WTC11 (cell line): ENCODE measurements around the gene ZNF622. TPM values are rescaled to one million over a fixed set of nuclear protein-coding genes. Genes with fewer than 3 reads are reported as not detected.

ENCODE experiments used
- ATAC-seq: fragments of 200-7000 bp; cut with Tn5 transposase; 2 replicates; pipeline ENCODE4 v1.10.0; 2021; ENCODE audit warnings: mild to moderate bottlenecking, moderate library complexity
- CTCF ChIA-PET: fragments of 300-600 bp; sonication (Branson Sonifier 250); formaldehyde crosslinking; loops from one replicate; lab custom pipeline; 2021; ENCODE audit warnings: antibody characterized with exemption; lab: Charles Lee
- POLR2A ChIA-PET: fragments of 350-600 bp; sonication (Branson Sonifier 250); formaldehyde crosslinking; loops from one replicate; lab custom pipeline; 2021; ENCODE audit warnings: antibody characterized with exemption; lab: Charles Lee
- DNase-seq: peaks from one replicate; pipeline ENCODE4 v3.0.0; 2021; ENCODE audit warnings: low spot score
- H3K27ac Mint-ChIP-seq: 2 replicates; pipeline ENCODE4 v1.8.0; 2021; ENCODE audit warnings: mixed read lengths
- H3K27me3 Mint-ChIP-seq: 2 replicates; pipeline ENCODE4 v1.8.0; 2021; ENCODE audit warnings: low read depth, mild to moderate bottlenecking, moderate library complexity, mixed read lengths
- H3K36me3 Mint-ChIP-seq: 2 replicates; pipeline ENCODE4 v1.8.0; 2021; ENCODE audit warnings: mixed read lengths
- H3K4me1 Mint-ChIP-seq: 2 replicates; pipeline ENCODE4 v1.8.0; 2022; ENCODE audit warnings: mixed read lengths
- H3K4me3 Mint-ChIP-seq: 2 replicates; pipeline ENCODE4 v1.8.0; 2021; ENCODE audit warnings: mild to moderate bottlenecking, moderate library complexity, mixed read lengths
- H3K9me3 Mint-ChIP-seq: 2 replicates; pipeline ENCODE4 v1.8.0; 2021; ENCODE audit warnings: mixed read lengths
- ATF1 ChIP-seq: sonication (generic); formaldehyde crosslinking; IDR thresholded peaks from 2 replicates; pipeline ENCODE4 v1.8.1; 2023; ENCODE audit warnings: mild to moderate bottlenecking, moderate library complexity, missing genetic modification reagents
- FOXJ3 ChIP-seq: sonication (generic); formaldehyde crosslinking; IDR thresholded peaks from 2 replicates; pipeline ENCODE4 v1.9.0; 2021; ENCODE audit warnings: missing genetic modification reagents, mild to moderate bottlenecking, borderline replicate concordance
- FOXK1 ChIP-seq: sonication (generic); formaldehyde crosslinking; IDR thresholded peaks from 2 replicates; pipeline ENCODE4 v1.8.0; 2022; ENCODE audit warnings: mild to moderate bottlenecking, moderate library complexity, missing genetic modification reagents
- IRF2 ChIP-seq: sonication (generic); formaldehyde crosslinking; IDR thresholded peaks from 2 replicates; pipeline ENCODE4 v1.8.0; 2022; ENCODE audit warnings: low read depth, missing genetic modification reagents, borderline replicate concordance
- KAT7 ChIP-seq: sonication (generic); formaldehyde crosslinking; IDR thresholded peaks from 2 replicates; pipeline ENCODE4 v1.8.1; 2023; ENCODE audit warnings: missing genetic modification reagents, mild to moderate bottlenecking, borderline replicate concordance
- MYBL2 ChIP-seq: sonication (generic); formaldehyde crosslinking; IDR thresholded peaks from 2 replicates; pipeline ENCODE4 v1.8.1; 2023; ENCODE audit warnings: mild to moderate bottlenecking, moderate library complexity, missing genetic modification reagents
- NFATC4 ChIP-seq: fragments of 250-450 bp; sonication (Bioruptor Pico); IDR thresholded peaks from 2 replicates; pipeline ENCODE4 v1.9.0; 2021; ENCODE audit warnings: mild to moderate bottlenecking
- NFE2L1 ChIP-seq: sonication (generic); formaldehyde crosslinking; IDR thresholded peaks from 2 replicates; pipeline ENCODE4 v1.8.1; 2023; ENCODE audit warnings: missing genetic modification reagents
- NR2C2 ChIP-seq: sonication (generic); formaldehyde crosslinking; IDR thresholded peaks from 2 replicates; pipeline ENCODE4 v1.8.0; 2022; ENCODE audit warnings: mild to moderate bottlenecking, missing genetic modification reagents
- TEAD1 ChIP-seq: sonication (generic); formaldehyde crosslinking; IDR thresholded peaks from 2 replicates; pipeline ENCODE4 v1.8.0; 2022; ENCODE audit warnings: mild to moderate bottlenecking, missing genetic modification reagents
- ZNF396 ChIP-seq: fragments of 250-450 bp; sonication (Bioruptor Pico); IDR thresholded peaks from 2 replicates; pipeline ENCODE4 v1.8.0; 2021; ENCODE audit warnings: mild to moderate bottlenecking, moderate library complexity, borderline replicate concordance
- ZNF423 ChIP-seq: fragments of 250-450 bp; sonication (Bioruptor Pico); IDR thresholded peaks from 2 replicates; pipeline ENCODE4 v2.1.2; 2022; ENCODE audit warnings: mild to moderate bottlenecking, moderate library complexity
- ZNF671 ChIP-seq: fragments of 250-450 bp; sonication (Bioruptor Pico); IDR thresholded peaks from 2 replicates; pipeline ENCODE4 v1.8.0; 2021; ENCODE audit warnings: mild to moderate bottlenecking
- total RNA-seq: library from RNA; stranded (reverse); gene quantifications from 3 replicates; pipeline ENCODE4 v1.2.3, GENCODE V29; 2021
- TF ChIP-seq, protein P1 (sequence below): fragments of 250-450 bp; sonication (Bioruptor Pico); IDR thresholded peaks from 2 replicates; pipeline ENCODE4 v1.8.0; 2021; ENCODE audit warnings: mild to moderate bottlenecking
- TF ChIP-seq, protein P2 (sequence below): sonication (generic); formaldehyde crosslinking; IDR thresholded peaks from 2 replicates; pipeline ENCODE4 v1.8.0; 2022; ENCODE audit warnings: mild to moderate bottlenecking, missing genetic modification reagents
- TF ChIP-seq, protein P3 (sequence below): sonication (generic); formaldehyde crosslinking; IDR thresholded peaks from 2 replicates; pipeline ENCODE4 v1.8.1; 2023; ENCODE audit warnings: mild to moderate bottlenecking, missing genetic modification reagents, moderate library complexity
- TF ChIP-seq, protein P4 (sequence below): sonication (generic); formaldehyde crosslinking; IDR thresholded peaks from 2 replicates; pipeline ENCODE4 v1.8.1; 2023; ENCODE audit warnings: mild to moderate bottlenecking, missing genetic modification reagents, moderate library complexity
- TF ChIP-seq, protein P5 (sequence below): sonication (generic); formaldehyde crosslinking; IDR thresholded peaks from 2 replicates; pipeline ENCODE4 v1.8.0; 2022; ENCODE audit warnings: mild to moderate bottlenecking, missing genetic modification reagents
- TF ChIP-seq, protein P6 (sequence below): sonication (generic); formaldehyde crosslinking; IDR thresholded peaks from 2 replicates; pipeline ENCODE4 v1.8.1; 2022; ENCODE audit warnings: low read depth, missing genetic modification reagents, borderline replicate concordance
- TF ChIP-seq, protein P7 (sequence below): fragments of 250-450 bp; sonication (Bioruptor Pico); conservative IDR thresholded peaks from 2 replicates; pipeline ENCODE4 v1.9.0; 2021; ENCODE audit warnings: mild to moderate bottlenecking
- TF ChIP-seq, protein P8 (sequence below): sonication (generic); formaldehyde crosslinking; IDR thresholded peaks from 2 replicates; pipeline ENCODE4 v1.8.0; 2023; ENCODE audit warnings: missing genetic modification reagents
- TF ChIP-seq, protein P9 (sequence below): fragments of 200-600 bp; IDR thresholded peaks from 2 replicates; pipeline ENCODE4 v1.8.0; 2022; ENCODE audit warnings: antibody characterized with exemption

The ZNF622 gene
- total RNA-seq, 1 experiment from 2014 or later = 37.9 TPM

DNA sequence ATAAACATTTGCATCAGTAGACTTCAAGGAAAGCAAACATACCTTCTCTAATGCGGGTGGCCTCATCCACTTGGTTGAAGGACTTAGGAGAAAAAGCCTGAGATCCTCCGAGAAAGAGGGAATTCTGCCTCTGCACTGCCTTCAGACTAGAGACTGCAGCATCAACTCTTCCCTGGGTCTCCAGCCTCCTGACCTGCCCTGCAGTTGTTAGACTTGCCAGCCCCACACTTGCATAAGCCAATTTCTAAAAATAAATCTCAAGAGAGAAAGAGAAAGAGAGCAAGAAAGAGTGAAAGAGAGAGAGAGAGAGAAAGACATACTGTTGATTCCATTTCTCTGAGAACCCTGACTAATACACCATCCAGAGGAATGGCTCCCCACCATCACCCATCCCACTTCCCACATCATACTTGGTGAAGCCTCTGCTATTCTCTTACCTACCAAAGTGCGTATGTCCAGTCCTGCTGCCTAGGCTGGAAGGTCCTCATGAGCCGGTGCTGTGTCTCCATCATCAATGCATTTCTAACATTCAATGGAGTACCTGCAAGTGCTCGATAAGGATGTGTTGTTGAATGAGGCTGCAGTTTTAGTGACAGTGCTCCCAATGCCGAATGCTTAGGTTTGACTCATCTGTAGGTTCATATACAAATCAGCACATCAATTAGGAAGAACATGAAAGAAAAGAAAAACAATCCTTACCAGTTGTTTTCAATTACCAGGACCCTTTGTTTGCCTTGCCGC lies 35.1 kb downstream of the ZNF622 start (continued):
- no peak for TF ChIP-seq ZNF671 (CRISPR knock-in tag)
- TF ChIP-seq NR2C2 (CRISPR knock-in tag) = no peak
- TF ChIP-seq KAT7 = no peak
- TF ChIP-seq FOXK1 (CRISPR knock-in tag) = no peak
- TF ChIP-seq, protein P1, sequence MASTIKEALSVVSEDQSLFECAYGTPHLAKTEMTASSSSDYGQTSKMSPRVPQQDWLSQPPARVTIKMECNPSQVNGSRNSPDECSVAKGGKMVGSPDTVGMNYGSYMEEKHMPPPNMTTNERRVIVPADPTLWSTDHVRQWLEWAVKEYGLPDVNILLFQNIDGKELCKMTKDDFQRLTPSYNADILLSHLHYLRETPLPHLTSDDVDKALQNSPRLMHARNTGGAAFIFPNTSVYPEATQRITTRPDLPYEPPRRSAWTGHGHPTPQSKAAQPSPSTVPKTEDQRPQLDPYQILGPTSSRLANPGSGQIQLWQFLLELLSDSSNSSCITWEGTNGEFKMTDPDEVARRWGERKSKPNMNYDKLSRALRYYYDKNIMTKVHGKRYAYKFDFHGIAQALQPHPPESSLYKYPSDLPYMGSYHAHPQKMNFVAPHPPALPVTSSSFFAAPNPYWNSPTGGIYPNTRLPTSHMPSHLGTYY (CRISPR knock-in tag) = no peak
- TF ChIP-seq MYBL2 (CRISPR knock-in tag) = no peak
- TF ChIP-seq, protein P2, sequence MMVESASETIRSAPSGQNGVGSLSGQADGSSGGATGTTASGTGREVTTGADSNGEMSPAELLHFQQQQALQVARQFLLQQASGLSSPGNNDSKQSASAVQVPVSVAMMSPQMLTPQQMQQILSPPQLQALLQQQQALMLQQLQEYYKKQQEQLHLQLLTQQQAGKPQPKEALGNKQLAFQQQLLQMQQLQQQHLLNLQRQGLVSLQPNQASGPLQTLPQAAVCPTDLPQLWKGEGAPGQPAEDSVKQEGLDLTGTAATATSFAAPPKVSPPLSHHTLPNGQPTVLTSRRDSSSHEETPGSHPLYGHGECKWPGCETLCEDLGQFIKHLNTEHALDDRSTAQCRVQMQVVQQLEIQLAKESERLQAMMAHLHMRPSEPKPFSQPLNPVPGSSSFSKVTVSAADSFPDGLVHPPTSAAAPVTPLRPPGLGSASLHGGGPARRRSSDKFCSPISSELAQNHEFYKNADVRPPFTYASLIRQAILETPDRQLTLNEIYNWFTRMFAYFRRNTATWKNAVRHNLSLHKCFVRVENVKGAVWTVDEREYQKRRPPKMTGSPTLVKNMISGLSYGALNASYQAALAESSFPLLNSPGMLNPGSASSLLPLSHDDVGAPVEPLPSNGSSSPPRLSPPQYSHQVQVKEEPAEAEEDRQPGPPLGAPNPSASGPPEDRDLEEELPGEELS (CRISPR knock-in tag) = no peak
- no peak for TF ChIP-seq ZNF396 (CRISPR knock-in tag)
- TF ChIP-seq FOXJ3 (CRISPR knock-in tag) = no peak
- TF ChIP-seq, all 79 proteins: peak for 0

DNA sequence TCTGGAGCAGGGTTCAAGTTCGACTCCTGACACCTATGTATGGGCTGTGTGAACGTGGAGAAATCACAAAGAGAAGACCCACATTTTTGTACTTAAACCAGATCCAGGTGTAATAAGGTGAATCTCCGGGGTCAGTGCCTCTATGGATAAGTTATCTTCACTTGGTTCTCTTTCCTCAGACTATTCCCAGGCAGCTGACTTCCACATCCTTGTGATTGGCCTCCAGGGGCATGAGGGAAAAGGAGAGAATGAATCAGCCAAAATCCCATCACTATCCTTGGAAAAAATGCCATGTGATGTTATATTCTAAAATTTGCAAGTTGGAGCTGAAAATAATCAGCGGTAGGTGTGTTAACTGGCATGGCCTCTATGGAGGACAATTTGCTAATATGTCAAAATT lies 37.2 kb downstream of the ZNF622 start:
- POLR2A ChIA-PET = no interaction called here
- H3K27ac Mint-ChIP-seq = no peak overlapping the region
- CTCF ChIA-PET = interaction anchor here (0.9 to 2.0 kb wide), 7 partner anchors 9 to 267 kb away, joined by 3 to 10 read pairs (median 5); no protein-coding TSS in a partner anchor
- peaks cover 64% of the 10 kb centered on the region for H3K4me1 Mint-ChIP-seq
- no peak for DNase-seq
- peak; percentile 50 for ATAC-seq
- H3K36me3 Mint-ChIP-seq = peaks cover 23% of the 10 kb centered on the region
- H3K27me3 Mint-ChIP-seq = peaks cover 7% of the 10 kb centered on the region
- no peak overlapping the region for H3K4me3 Mint-ChIP-seq
- TF ChIP-seq, protein P3, sequence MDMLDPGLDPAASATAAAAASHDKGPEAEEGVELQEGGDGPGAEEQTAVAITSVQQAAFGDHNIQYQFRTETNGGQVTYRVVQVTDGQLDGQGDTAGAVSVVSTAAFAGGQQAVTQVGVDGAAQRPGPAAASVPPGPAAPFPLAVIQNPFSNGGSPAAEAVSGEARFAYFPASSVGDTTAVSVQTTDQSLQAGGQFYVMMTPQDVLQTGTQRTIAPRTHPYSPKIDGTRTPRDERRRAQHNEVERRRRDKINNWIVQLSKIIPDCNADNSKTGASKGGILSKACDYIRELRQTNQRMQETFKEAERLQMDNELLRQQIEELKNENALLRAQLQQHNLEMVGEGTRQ (CRISPR knock-in tag) = no peak
- no peak for TF ChIP-seq IRF2 (CRISPR knock-in tag)
- TF ChIP-seq, protein P4, sequence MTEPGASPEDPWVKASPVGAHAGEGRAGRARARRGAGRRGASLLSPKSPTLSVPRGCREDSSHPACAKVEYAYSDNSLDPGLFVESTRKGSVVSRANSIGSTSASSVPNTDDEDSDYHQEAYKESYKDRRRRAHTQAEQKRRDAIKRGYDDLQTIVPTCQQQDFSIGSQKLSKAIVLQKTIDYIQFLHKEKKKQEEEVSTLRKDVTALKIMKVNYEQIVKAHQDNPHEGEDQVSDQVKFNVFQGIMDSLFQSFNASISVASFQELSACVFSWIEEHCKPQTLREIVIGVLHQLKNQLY (CRISPR knock-in tag) = no peak
- TF ChIP-seq, protein P5, sequence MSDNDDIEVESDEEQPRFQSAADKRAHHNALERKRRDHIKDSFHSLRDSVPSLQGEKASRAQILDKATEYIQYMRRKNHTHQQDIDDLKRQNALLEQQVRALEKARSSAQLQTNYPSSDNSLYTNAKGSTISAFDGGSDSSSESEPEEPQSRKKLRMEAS (CRISPR knock-in tag) = no peak
- TF ChIP-seq, protein P6, sequence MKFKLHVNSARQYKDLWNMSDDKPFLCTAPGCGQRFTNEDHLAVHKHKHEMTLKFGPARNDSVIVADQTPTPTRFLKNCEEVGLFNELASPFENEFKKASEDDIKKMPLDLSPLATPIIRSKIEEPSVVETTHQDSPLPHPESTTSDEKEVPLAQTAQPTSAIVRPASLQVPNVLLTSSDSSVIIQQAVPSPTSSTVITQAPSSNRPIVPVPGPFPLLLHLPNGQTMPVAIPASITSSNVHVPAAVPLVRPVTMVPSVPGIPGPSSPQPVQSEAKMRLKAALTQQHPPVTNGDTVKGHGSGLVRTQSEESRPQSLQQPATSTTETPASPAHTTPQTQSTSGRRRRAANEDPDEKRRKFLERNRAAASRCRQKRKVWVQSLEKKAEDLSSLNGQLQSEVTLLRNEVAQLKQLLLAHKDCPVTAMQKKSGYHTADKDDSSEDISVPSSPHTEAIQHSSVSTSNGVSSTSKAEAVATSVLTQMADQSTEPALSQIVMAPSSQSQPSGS = no peak
- no peaks in the 10 kb centered on the region for H3K9me3 Mint-ChIP-seq

DNA sequence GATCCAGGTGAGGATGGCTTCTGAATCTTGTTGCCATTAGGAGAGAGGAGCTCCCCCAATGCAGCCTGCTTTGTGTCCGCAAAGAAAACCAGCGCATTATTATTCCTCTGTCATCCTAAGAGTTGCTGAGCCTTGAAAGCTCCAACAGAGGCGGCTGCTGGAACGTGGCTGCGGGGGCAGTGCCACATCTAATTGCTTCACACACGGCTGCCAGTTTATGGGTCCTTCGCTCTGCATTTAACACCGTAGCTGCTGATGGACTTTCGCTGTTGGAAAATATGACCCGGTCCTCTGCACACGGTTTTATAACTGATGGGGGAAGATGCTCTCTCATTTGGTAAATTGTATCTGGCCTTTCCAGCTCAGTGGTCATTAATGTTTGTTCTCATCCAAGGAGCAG lies 38.0 kb downstream of the ZNF622 start:
- peaks cover 68% of the 10 kb centered on the region for H3K4me1 Mint-ChIP-seq
- no peaks in the 10 kb centered on the region for H3K9me3 Mint-ChIP-seq
- peaks cover 7% of the 10 kb centered on the region for H3K27me3 Mint-ChIP-seq
- no peak overlapping the region for H3K27ac Mint-ChIP-seq
- ChIA-PET CTCF (interaction anchor here (0.9 to 2.0 kb wide), 9 partner anchors 9 to 267 kb away, joined by 3 to 10 read pairs (median 4); no protein-coding TSS in a partner anchor), POLR2A (no interaction called here)
- ATAC-seq = no peak
- no peak overlapping the region for H3K4me3 Mint-ChIP-seq
- no peak for DNase-seq
- H3K36me3 Mint-ChIP-seq = peaks cover 30% of the 10 kb centered on the region
- TF ChIP-seq ZNF671 (CRISPR knock-in tag) (no peak), ZNF423 (no peak), NFE2L1 (CRISPR knock-in tag) (no peak), TEAD1 (CRISPR knock-in tag) (no peak), NFATC4 (CRISPR knock-in tag) (no peak), ATF1 (CRISPR knock-in tag) (no peak)
- TF ChIP-seq, protein P7, sequence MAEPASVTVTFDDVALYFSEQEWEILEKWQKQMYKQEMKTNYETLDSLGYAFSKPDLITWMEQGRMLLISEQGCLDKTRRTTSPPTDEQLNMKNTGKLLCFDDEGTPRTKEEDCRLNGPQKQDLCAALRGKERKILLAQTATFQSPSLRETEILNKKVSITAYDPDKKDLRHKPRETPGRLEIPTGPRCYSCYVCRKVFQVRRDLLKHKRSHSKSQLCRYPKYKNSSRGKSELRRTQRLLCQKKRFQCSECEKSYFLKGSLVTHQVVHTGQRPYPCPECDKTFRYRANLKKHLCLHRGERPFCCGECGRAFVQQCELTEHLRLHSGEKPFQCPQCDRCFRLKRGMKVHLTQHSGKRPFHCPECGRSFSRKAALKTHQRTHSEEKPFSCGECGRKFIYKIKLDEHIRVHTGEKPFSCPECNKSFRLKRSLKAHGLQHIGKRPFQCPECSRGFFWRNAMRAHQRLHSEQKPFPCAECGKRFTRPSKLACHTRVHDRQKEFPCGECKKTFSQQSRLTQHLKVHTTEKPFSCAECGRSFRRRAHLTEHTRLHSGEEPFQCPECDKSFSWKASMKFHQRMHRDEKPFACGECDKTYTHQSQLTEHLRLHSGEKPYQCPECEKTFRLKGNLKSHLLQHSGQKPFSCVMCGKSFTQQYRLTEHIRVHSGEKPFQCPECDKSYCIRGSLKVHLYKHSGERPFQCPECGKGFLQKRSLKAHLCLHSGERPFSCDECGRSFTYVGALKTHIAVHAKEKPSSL (CRISPR knock-in tag) = no peak
- TF ChIP-seq, protein P8, sequence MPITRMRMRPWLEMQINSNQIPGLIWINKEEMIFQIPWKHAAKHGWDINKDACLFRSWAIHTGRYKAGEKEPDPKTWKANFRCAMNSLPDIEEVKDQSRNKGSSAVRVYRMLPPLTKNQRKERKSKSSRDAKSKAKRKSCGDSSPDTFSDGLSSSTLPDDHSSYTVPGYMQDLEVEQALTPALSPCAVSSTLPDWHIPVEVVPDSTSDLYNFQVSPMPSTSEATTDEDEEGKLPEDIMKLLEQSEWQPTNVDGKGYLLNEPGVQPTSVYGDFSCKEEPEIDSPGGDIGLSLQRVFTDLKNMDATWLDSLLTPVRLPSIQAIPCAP = no peak
- TF ChIP-seq, protein P9, sequence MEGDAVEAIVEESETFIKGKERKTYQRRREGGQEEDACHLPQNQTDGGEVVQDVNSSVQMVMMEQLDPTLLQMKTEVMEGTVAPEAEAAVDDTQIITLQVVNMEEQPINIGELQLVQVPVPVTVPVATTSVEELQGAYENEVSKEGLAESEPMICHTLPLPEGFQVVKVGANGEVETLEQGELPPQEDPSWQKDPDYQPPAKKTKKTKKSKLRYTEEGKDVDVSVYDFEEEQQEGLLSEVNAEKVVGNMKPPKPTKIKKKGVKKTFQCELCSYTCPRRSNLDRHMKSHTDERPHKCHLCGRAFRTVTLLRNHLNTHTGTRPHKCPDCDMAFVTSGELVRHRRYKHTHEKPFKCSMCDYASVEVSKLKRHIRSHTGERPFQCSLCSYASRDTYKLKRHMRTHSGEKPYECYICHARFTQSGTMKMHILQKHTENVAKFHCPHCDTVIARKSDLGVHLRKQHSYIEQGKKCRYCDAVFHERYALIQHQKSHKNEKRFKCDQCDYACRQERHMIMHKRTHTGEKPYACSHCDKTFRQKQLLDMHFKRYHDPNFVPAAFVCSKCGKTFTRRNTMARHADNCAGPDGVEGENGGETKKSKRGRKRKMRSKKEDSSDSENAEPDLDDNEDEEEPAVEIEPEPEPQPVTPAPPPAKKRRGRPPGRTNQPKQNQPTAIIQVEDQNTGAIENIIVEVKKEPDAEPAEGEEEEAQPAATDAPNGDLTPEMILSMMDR = no peak
